A549 (cell line): ENCODE data around the gene TAT. TPM values are rescaled to one million over a fixed set of nuclear protein-coding genes. Genes with fewer than 3 reads are reported as not detected.

Source experiments
- ATAC-seq, 2 experiments: fragments of 200-7000 bp in 1 of 2; fragments of >200 bp in 1 of 2; cut with Nextera tagmentation in 1 of 2; cut with Tn5 transposase in 1 of 2; 3 replicates each; pipeline versions ENCODE4 v1.8.0 to v1.9.1; 2018 to 2020; ENCODE audit warnings: mild to moderate bottlenecking in 1 of 2, moderate library complexity in 1 of 2
- CTCF ChIA-PET: fragments of 300-600 bp; sonication (Branson Sonifier 250); formaldehyde crosslinking; extraction: SDS; loops from one replicate; lab custom pipeline; 2021; ENCODE audit warnings: antibody characterized with exemption, inconsistent platforms; lab: Yijun Ruan, JAX
- POLR2A ChIA-PET: fragments of 350-600 bp; formaldehyde crosslinking; extraction: SDS; loops from one replicate; lab custom pipeline; 2021; ENCODE audit warnings: antibody characterized with exemption, inconsistent platforms; lab: Yijun Ruan, JAX
- DNase-seq, 2 experiments: peaks; one replicate each; pipeline versions ENCODE4 v3.0.0 to v3.0.0-alpha.2; 2011 to 2016; ENCODE audit warnings: low read depth in 1 of 2, low spot score in 1 of 2
- FAIRE-seq: peaks from 2 replicates; lab custom pipeline; 2011; peaks lifted over from hg19 to GRCh38; lab: Jason Lieb, UNC
- H3K27ac ChIP-seq, 2 experiments: fragments of >200 bp; sonication (Bioruptor Twin); formaldehyde crosslinking; 3 replicates each; pipeline ENCODE4 v1.5.1; 2016 to 2017
- H3K4me1 ChIP-seq: fragments of >200 bp; sonication (Bioruptor Twin); formaldehyde crosslinking; 3 replicates; pipeline ENCODE4 v1.6.1; 2016
- H3K4me2 ChIP-seq: fragments of >200 bp; sonication (Bioruptor Twin); formaldehyde crosslinking; 3 replicates; pipeline ENCODE4 v1.6.1; 2016
- H3K4me3 ChIP-seq: fragments of >200 bp; sonication (Bioruptor Twin); formaldehyde crosslinking; 3 replicates; pipeline ENCODE4 v1.5.1; 2016
- H3K9me3 ChIP-seq: fragments of >200 bp; sonication (Bioruptor Twin); formaldehyde crosslinking; 3 replicates; pipeline ENCODE4 v1.6.1; 2016
- BCL3 ChIP-seq: fragments of >200 bp; sonication (Bioruptor Twin); formaldehyde crosslinking; IDR thresholded peaks from 3 replicates; pipeline ENCODE4 v1.6.1; 2016
- CBX2 ChIP-seq: fragments of 200-600 bp; sonication (generic); IDR thresholded peaks from 2 replicates; pipeline ENCODE4 v1.6.1; 2016; ENCODE audit warnings: low read depth, mild to moderate bottlenecking, borderline replicate concordance
- CBX8 ChIP-seq: fragments of 200-600 bp; sonication (generic); IDR thresholded peaks from 2 replicates; pipeline ENCODE4 v1.6.1; 2016
- CEBPB ChIP-seq, 2 experiments: fragments of >200 bp in 1 of 2; sonication (Bioruptor Twin) in 1 of 2; formaldehyde crosslinking in 1 of 2; IDR thresholded peaks; 2 replicates each; pipeline ENCODE4 v1.6.1; 2012 to 2016
- CHD2 ChIP-seq: fragments of 150-350 bp; IDR thresholded peaks from 2 replicates; pipeline ENCODE4 v1.6.1; 2014; ENCODE audit warnings: low read length; ENCODE audit not compliant: partially characterized antibody
- FOSL2 ChIP-seq, 2 experiments: fragments of 450-650 bp in 1 of 2; fragments of >200 bp in 1 of 2; sonication (Bioruptor Twin) in 1 of 2; formaldehyde crosslinking; IDR thresholded peaks; 2 replicates each; pipeline versions ENCODE4 v1.5.0 to v1.6.1; 2016 to 2020; ENCODE audit warnings: mild to moderate bottlenecking in 1 of 2, moderate library complexity in 1 of 2
- FOXS1 ChIP-seq: fragments of 250-450 bp; sonication (Bioruptor Pico); IDR thresholded peaks from 2 replicates; pipeline ENCODE4 v1.5.0; 2020; ENCODE audit warnings: mild to moderate bottlenecking, moderate library complexity
- HMGXB4 ChIP-seq: fragments of 250-450 bp; sonication (Bioruptor Pico); IDR thresholded peaks from 2 replicates; pipeline ENCODE4 v1.5.0; 2021; ENCODE audit warnings: mild to moderate bottlenecking, moderate library complexity, borderline replicate concordance
- HOXA7 ChIP-seq: fragments of 250-450 bp; sonication (Bioruptor Pico); IDR thresholded peaks from 2 replicates; pipeline ENCODE4 v1.5.0; 2020; ENCODE audit warnings: mild to moderate bottlenecking, moderate library complexity
- JUN ChIP-seq, 2 experiments: fragments of >200 bp; sonication (Bioruptor Twin); formaldehyde crosslinking; IDR thresholded peaks; 2 replicates in 1 of 2; 3 replicates in 1 of 2; pipeline ENCODE4 v1.6.1; 2016 to 2017
- KDM5A ChIP-seq: fragments of 200-600 bp; sonication (generic); IDR thresholded peaks from 2 replicates; pipeline ENCODE4 v1.6.1; 2016; ENCODE audit warnings: antibody characterized with exemption, mild to moderate bottlenecking
- MAFK ChIP-seq: fragments of 450-650 bp; IDR thresholded peaks from 2 replicates; pipeline ENCODE4 v1.6.1; 2014; ENCODE audit not compliant: partially characterized antibody
- NR3C1 ChIP-seq: fragments of >200 bp; sonication (Bioruptor Twin); formaldehyde crosslinking; IDR thresholded peaks from 3 replicates; pipeline ENCODE4 v1.6.1; 2017
- PHF8 ChIP-seq: fragments of 200-600 bp; sonication (generic); IDR thresholded peaks from 2 replicates; pipeline ENCODE4 v1.6.1; 2016; ENCODE audit warnings: low read depth, mild to moderate bottlenecking, antibody characterized with exemption, moderate library complexity, borderline replicate concordance
- RARB ChIP-seq: fragments of 250-450 bp; sonication (Bioruptor Pico); IDR thresholded peaks from 2 replicates; pipeline ENCODE4 v1.8.0; 2021; ENCODE audit warnings: mild to moderate bottlenecking, moderate library complexity
- REST ChIP-seq: fragments of 200-600 bp; sonication (generic); IDR thresholded peaks from 2 replicates; pipeline ENCODE4 v1.6.1; 2016; ENCODE audit warnings: antibody characterized with exemption, mild to moderate bottlenecking, moderate library complexity
- SMC3 ChIP-seq: fragments of >200 bp; sonication (Bioruptor Twin); formaldehyde crosslinking; IDR thresholded peaks from 3 replicates; pipeline ENCODE4 v1.6.1; 2018; ENCODE audit warnings: inconsistent platforms
- TP53 ChIP-seq: fragments of 250-450 bp; sonication (Bioruptor Pico); IDR thresholded peaks from 2 replicates; pipeline ENCODE4 v1.5.0; 2021; ENCODE audit warnings: mild to moderate bottlenecking, moderate library complexity
- ZNF302 ChIP-seq: fragments of 250-450 bp; sonication (Bioruptor Pico); IDR thresholded peaks from 2 replicates; pipeline ENCODE4 v1.9.0; 2021; ENCODE audit warnings: inconsistent platforms, mild to moderate bottlenecking, moderate library complexity
- ZSCAN20 ChIP-seq: fragments of 250-450 bp; sonication (Bioruptor Pico); IDR thresholded peaks from 2 replicates; pipeline ENCODE4 v1.8.0; 2022; ENCODE audit warnings: mild to moderate bottlenecking, moderate library complexity
- WGBS: methylation state at CpG from one replicate; pipeline ENCODE4 v1.1.6; 2017; ENCODE audit errors: missing lambda C conversion rate; 5-methylcytosine and 5-hydroxymethylcytosine counted together
- polyA plus RNA-seq, 4 experiments: library from polyadenylated mRNA; depleted of rRNA in 3 of 4; stranded (reverse); fragments of >200 nt; fragmentation: RNase III in 1 of 4; extraction: RNeasy Plus Mini Kit Qiagen cat#74134 plus additional on column Dnase treatment in 1 of 4; gene quantifications; 2 replicates in 3 of 4; 3 replicates in 1 of 4; pipeline ENCODE4 v1.2.3, GENCODE V29; 2011 to 2017

The TAT gene
- polyA plus RNA-seq, 2 of the 4 experiments (the other 2 are of a cell fraction): 0.06 to 0.30 TPM

DNA sequence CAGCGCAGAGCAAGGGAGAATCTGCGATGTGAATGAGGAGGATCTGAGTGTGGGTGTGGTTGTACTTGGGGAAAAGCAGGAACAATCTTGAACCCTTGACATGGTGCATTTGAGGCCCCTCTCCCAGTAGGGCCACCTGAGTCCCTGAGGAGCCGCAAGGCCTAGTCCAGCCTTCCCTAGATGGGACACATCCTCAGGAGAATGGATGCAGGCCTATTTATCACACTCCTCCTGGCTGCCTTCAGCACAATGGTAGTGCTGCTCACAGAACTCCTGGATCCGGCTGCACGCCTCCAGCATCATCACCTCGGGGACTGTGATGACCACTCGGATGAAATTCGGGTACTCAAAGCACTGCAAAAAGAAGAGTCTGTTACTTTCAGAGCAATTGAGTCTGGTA is 9.0 kb downstream of the TAT start:
- H3K4me1 ChIP-seq: peaks cover 23% of the 10 kb centered on the region
- FAIRE-seq (no peak), ATAC-seq (no peak), DNase-seq (no peak)
- 0 out of 3 replicates have a peak, but pooled peaks cover 4% of the 10 kb centered on the region for H3K9me3 ChIP-seq
- 91% methylated on average over 8 of the region's 8 CpGs for WGBS
- no peak overlapping the region for H3K27ac ChIP-seq
- ChIA-PET CTCF (interaction anchor here (1.2 to 3.6 kb wide), 3 partner anchors 8 to 43 kb away, joined by 3 to 23 read pairs (median 4); no protein-coding TSS in a partner anchor), POLR2A (no interaction called here)
- H3K4me2 ChIP-seq: no peak overlapping the region
- no peak overlapping the region for H3K4me3 ChIP-seq
- no peak for TF ChIP-seq BCL3
- TF ChIP-seq HMGXB4 (CRISPR knock-in tag): no peak
- no peak for TF ChIP-seq ZNF302 (CRISPR knock-in tag)

DNA sequence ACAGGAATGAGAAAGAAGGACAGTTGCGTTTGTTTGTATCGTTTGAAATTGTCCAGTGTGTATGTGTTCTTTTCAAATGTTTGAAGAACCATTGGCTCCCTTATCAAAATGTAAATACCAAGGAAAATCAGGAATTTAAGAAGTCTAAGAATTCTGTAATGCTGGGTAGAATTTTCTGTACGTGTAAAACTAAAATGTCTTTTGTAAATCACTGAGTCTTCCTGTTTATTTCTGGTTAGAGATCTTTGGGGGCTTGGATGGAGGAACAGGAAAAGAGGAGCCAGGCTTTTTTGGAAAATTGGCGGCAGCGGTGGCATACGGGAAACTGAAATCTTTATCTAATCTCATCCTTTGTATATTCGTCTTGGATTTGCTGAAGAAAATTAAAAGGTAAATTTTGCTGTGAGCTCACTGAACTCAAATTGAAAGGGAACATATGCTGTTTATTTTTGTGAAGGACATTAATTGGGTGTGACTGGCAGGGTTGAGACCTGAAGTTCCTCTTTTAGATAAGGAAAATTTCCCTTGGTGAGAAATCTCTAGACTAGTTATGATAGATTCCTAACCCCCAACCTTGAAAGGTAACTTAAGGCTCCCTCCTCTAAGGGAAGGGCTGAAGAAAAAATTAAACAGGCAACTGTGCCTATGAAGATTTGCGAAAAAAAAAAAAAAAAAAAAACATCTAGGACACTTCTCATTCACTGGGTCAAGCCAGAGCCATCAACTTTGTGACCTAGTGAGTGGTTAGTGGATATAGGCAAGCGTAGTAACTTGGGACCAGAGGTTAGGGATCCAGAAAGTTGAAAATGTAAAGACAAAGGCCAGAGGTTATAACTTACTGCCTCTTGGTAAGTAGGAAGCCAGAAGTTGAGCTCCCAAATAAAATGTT is 10.8 kb downstream of the TAT start:
- 63% methylated on average over 9 of the region's 9 CpGs for WGBS
- CTCF ChIA-PET: interaction anchor here (0.8 to 3.1 kb wide), 13 partner anchors 8 to 396 kb away, joined by 3 to 91 read pairs (median 9); partner anchors contain the start of gene TAT
- POLR2A ChIA-PET: interaction anchor here (1.0 to 1.9 kb wide), 4 partner anchors 21 to 104 kb away, joined by 4 to 22 read pairs (median 6); partner anchors contain the start of genes CHST4 and ZNF23
- FAIRE-seq: no peak
- Histone ChIP-seq H3K4me3 (peak overlapping the region; percentile 56), H3K9me3 (peaks cover 11% of the 10 kb centered on the region)
- DNase-seq: no peak
- no peak for TF ChIP-seq PHF8
- no peak for TF ChIP-seq RARB
- TF ChIP-seq SMC3: no peak
- no peak for TF ChIP-seq ZSCAN20
- no peak for TF ChIP-seq MAFK
- no peak for TF ChIP-seq FOXS1
- TF ChIP-seq FOSL2 (IDR thresholded peaks at IDR 0.05): no peak
- no peak for TF ChIP-seq FOSL2 (CRISPR knock-in tag; IDR thresholded peaks at IDR 0.05)
- TF ChIP-seq KDM5A: no peak
- no peak for TF ChIP-seq HOXA7 (CRISPR knock-in tag)
- TF ChIP-seq ZNF302 (CRISPR knock-in tag): no peak
- no peak; a peak in 1 of 4 replicates for TF ChIP-seq CEBPB (IDR thresholded peaks at IDR 0.05)
- no peak for TF ChIP-seq CBX8
- TF ChIP-seq CBX2: no peak
- TF ChIP-seq, all 56 proteins: peak for 0
- H3K4me1 ChIP-seq: peaks cover 12% of the 10 kb centered on the region
- peak overlapping the region; percentile 59 for H3K4me2 ChIP-seq
- H3K27ac ChIP-seq: peak overlapping the region; percentile 75 to 89
- no peak for ATAC-seq

- no peak for FAIRE-seq
- ATAC-seq: peak; percentile 9 to 30
- CTCF ChIA-PET: interaction anchor here (0.7 to 3.1 kb wide), 23 partner anchors 9 to 448 kb away, joined by 3 to 91 read pairs (median 6); partner anchors contain the start of gene TAT
- Histone ChIP-seq H3K4me1 (peaks cover 12% of the 10 kb centered on the region), H3K4me2 (peak overlapping the region; percentile 80)
- TF ChIP-seq TP53 (CRISPR knock-in tag) (no peak), NR3C1 (no peak), CHD2 (no peak), JUN (IDR thresholded peaks at IDR 0.05) (no peak), REST (no peak)
- TF ChIP-seq, all 56 proteins: peak for 0
- no peak for DNase-seq
- WGBS: 16% methylated on average over 19 of the region's 19 CpGs
- peak overlapping the region; percentile 75 to 89 for H3K27ac ChIP-seq
- H3K9me3 ChIP-seq: peaks cover 11% of the 10 kb centered on the region
- H3K4me3 ChIP-seq: peak overlapping the region; percentile 56
- POLR2A ChIA-PET: interaction anchor here (0.6 to 1.9 kb wide), 13 partner anchors 9 to 817 kb away, joined by 3 to 22 read pairs (median 4); partner anchors contain the start of gene ZNF23
These were observed 12.4 kb downstream of the TAT start for GRCh38 chr16:71564335-71564967.
